PC-3 (cell line): ENCODE measurements around the gene MAPKAPK3. TPM values are rescaled to one million over a fixed set of nuclear protein-coding genes. Genes with fewer than 3 reads are reported as not detected.

ENCODE experiments used
- ATAC-seq: fragments of 200-7000 bp; cut with Tn5 transposase; 2 replicates; pipeline ENCODE4 v1.9.1; 2020; ENCODE audit warnings: mild to moderate bottlenecking, moderate library complexity
- BruUV-seq: library from RNA; stranded (reverse); fragments of 400-500 nt; replicated peaks from 2 replicates; lab custom pipeline; 2021; lab: Mats Ljungman, UMichigan
- CTCF ChIA-PET: fragments of 300-600 bp; sonication (Branson Sonifier 250); formaldehyde crosslinking; loops from one replicate; lab custom pipeline; 2022; ENCODE audit warnings: antibody characterized with exemption; lab: Charles Lee
- POLR2A ChIA-PET: fragments of 300-600 bp; sonication (Branson Sonifier 250); formaldehyde crosslinking; loops from one replicate; lab custom pipeline; 2022; ENCODE audit warnings: antibody characterized with exemption; ENCODE audit not compliant: unreplicated experiment; lab: Charles Lee
- DNase-seq: peaks from one replicate; pipeline ENCODE4 v3.0.0-alpha.2; 2015
- H2AFZ ChIP-seq: fragments of 300-600 bp; sonication (generic); 2 replicates; pipeline ENCODE4 v1.6.0; 2016; ENCODE audit warnings: antibody characterized with exemption, low read length
- H3F3A ChIP-seq: fragments of 300-600 bp; sonication (generic); one replicate; pipeline ENCODE4 v1.6.0; 2017; ENCODE audit warnings: antibody characterized with exemption, low read length, control low read depth, mild to moderate bottlenecking; ENCODE audit not compliant: unreplicated experiment
- H3K27ac ChIP-seq: fragments of 300-600 bp; sonication (generic); 2 replicates; pipeline ENCODE4 v1.5.1; 2016; ENCODE audit warnings: mild to moderate bottlenecking, low read length
- H3K27me3 ChIP-seq: fragments of 300-600 bp; sonication (generic); 2 replicates; pipeline ENCODE4 v1.6.1; 2016; ENCODE audit warnings: low read length, mixed read lengths
- H3K36me3 ChIP-seq: fragments of 300-600 bp; sonication (generic); 2 replicates; pipeline ENCODE4 v1.6.1; 2016; ENCODE audit warnings: low read depth, mixed run types, low read length, mixed read lengths
- H3K4me1 ChIP-seq: fragments of 300-600 bp; sonication (generic); 2 replicates; pipeline ENCODE4 v1.5.1; 2016; ENCODE audit warnings: low read length; ENCODE audit not compliant: insufficient read depth
- H3K4me2 ChIP-seq: fragments of 300-600 bp; sonication (generic); 2 replicates; pipeline ENCODE4 v1.6.0; 2016; ENCODE audit warnings: low read length
- H3K4me3 ChIP-seq: fragments of 300-600 bp; sonication (generic); 2 replicates; pipeline ENCODE4 v1.5.1; 2016; ENCODE audit warnings: mild to moderate bottlenecking, low read length, mixed read lengths
- H3K79me2 ChIP-seq: fragments of 300-600 bp; sonication (generic); 2 replicates; pipeline ENCODE4 v1.6.1; 2017; ENCODE audit warnings: low read length, mixed read lengths
- H3K9ac ChIP-seq: fragments of 300-600 bp; sonication (generic); 2 replicates; pipeline ENCODE4 v1.6.0; 2016; ENCODE audit warnings: mild to moderate bottlenecking, low read length
- H3K9me2 ChIP-seq: fragments of 300-600 bp; sonication (generic); replicated peaks from 2 replicates; pipeline ENCODE4 v1.6.1; 2016; ENCODE audit warnings: mixed run types, low read length, mixed read lengths
- H3K9me3 ChIP-seq: fragments of 300-600 bp; sonication (generic); 2 replicates; pipeline ENCODE4 v1.6.1; 2016; ENCODE audit warnings: low read length, mixed read lengths
- H4K20me1 ChIP-seq: fragments of 300-600 bp; sonication (generic); 2 replicates; pipeline ENCODE4 v1.6.1; 2016; ENCODE audit warnings: low read length, mixed read lengths
- EZH2 ChIP-seq: fragments of 300-600 bp; sonication (generic); IDR thresholded peaks from one replicate; pipeline ENCODE4 v1.6.1; 2017; ENCODE audit warnings: antibody characterized with exemption, mild to moderate bottlenecking, low read length; ENCODE audit not compliant: unreplicated experiment
- EZH2phosphoT487 ChIP-seq: fragments of 300-600 bp; sonication (generic); IDR thresholded peaks from 2 replicates; pipeline ENCODE4 v1.6.1; 2018; ENCODE audit warnings: mild to moderate bottlenecking, antibody characterized with exemption, low read length, borderline replicate concordance
- intact Hi-C: fragments of 100-400 bp; cut with micrococcal nuclease; formaldehyde crosslinking; loops from 2 replicates; pipeline ENCODE4 v1.9.0; 2023
- total RNA-seq: library from RNA; depleted of rRNA; stranded (reverse); fragments of >200 nt; gene quantifications from 2 replicates; pipeline ENCODE4 v1.2.3, GENCODE V29; 2014
- TF ChIP-seq, protein P1 (sequence below): fragments of 300-600 bp; sonication (generic); conservative IDR thresholded peaks from 2 replicates; pipeline ENCODE4 v1.5.1; 2017; ENCODE audit warnings: antibody characterized with exemption, low read depth, mild to moderate bottlenecking, low read length

Gene MAPKAPK3
- total RNA-seq, 1 experiment from 2014 or later = 142 TPM

GRCh38 chr3:50571486-50571885, 45.5 kb upstream of the MAPKAPK3 start:
- Histone ChIP-seq H3K36me3 (peaks cover 3% of the 10 kb centered on the region; the same call in 1 of the 2 replicates), H3K4me3 (no peak overlapping the region), H3K9ac (no peak overlapping the region), H2AFZ (no peak overlapping the region), H3K27me3 (no peaks in the 10 kb centered on the region), H3K79me2 (peaks cover 11% of the 10 kb centered on the region), H3K9me2 (no peaks in the 10 kb centered on the region), H3K27ac (no peak overlapping the region), H3K4me1 (peaks cover 21% of the 10 kb centered on the region; the same call in 1 of the 2 replicates), H4K20me1 (no peaks in the 10 kb centered on the region), H3F3A (peaks cover 4% of the 10 kb centered on the region), H3K9me3 (no peaks in the 10 kb centered on the region), H3K4me2 (no peak overlapping the region)
- BruUV-seq = no TSS peak
- TF ChIP-seq EZH2phosphoT487 = no peak
- no peak for TF ChIP-seq EZH2
- TF ChIP-seq, protein P1, sequence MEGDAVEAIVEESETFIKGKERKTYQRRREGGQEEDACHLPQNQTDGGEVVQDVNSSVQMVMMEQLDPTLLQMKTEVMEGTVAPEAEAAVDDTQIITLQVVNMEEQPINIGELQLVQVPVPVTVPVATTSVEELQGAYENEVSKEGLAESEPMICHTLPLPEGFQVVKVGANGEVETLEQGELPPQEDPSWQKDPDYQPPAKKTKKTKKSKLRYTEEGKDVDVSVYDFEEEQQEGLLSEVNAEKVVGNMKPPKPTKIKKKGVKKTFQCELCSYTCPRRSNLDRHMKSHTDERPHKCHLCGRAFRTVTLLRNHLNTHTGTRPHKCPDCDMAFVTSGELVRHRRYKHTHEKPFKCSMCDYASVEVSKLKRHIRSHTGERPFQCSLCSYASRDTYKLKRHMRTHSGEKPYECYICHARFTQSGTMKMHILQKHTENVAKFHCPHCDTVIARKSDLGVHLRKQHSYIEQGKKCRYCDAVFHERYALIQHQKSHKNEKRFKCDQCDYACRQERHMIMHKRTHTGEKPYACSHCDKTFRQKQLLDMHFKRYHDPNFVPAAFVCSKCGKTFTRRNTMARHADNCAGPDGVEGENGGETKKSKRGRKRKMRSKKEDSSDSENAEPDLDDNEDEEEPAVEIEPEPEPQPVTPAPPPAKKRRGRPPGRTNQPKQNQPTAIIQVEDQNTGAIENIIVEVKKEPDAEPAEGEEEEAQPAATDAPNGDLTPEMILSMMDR = no peak
- ATAC-seq (no peak), DNase-seq (no peak)
- ChIA-PET POLR2A (interaction anchor here (0.7 kb wide), 1 partner anchor 15 kb away, joined by 5 read pairs; no protein-coding TSS in a partner anchor), CTCF (no interaction called here)
- intact Hi-C loops = no loop called here

DNA sequence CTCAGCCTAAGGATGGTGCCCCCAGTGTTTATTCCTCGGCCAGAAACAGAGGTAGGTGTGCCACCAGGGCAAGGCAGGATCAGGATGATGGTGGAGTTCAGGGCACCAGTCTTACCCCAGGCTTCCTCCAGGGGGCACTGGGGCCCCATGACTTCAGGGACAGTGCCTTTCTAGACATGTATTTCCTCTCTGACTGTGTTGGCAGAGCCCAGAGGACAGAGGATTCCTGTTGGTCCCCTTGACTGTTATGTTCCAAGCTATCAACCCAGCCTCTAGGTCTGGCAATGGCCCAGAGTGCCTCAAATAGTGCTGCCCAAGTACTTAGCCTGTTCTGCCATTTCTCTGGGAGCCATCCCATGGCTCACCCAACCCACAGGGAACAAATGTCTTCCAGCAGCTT, 44.8 kb upstream of the MAPKAPK3 start:
- POLR2A ChIA-PET = no interaction called here
- no peaks in the 10 kb centered on the region for H4K20me1 ChIP-seq
- H3K9me2 ChIP-seq = no peaks in the 10 kb centered on the region
- H2AFZ ChIP-seq = no peak overlapping the region
- TF ChIP-seq, protein P1 = peak; percentile 87
- no peak for TF ChIP-seq EZH2phosphoT487
- TF ChIP-seq EZH2 = no peak
- H3F3A ChIP-seq = peaks cover 4% of the 10 kb centered on the region
- no peaks in the 10 kb centered on the region for H3K9me3 ChIP-seq
- peaks cover 14% of the 10 kb centered on the region; the same call in 1 of the 2 replicates for H3K4me1 ChIP-seq
- no peak overlapping the region for H3K27ac ChIP-seq
- H3K4me3 ChIP-seq = no peak overlapping the region
- no peak overlapping the region for H3K4me2 ChIP-seq
- ATAC-seq (peak; percentile 4; the same call in 1 of the 2 replicates), DNase-seq (peak; percentile 72)
- no peaks in the 10 kb centered on the region for H3K27me3 ChIP-seq
- H3K36me3 ChIP-seq = peaks cover 3% of the 10 kb centered on the region; the same call in 1 of the 2 replicates
- H3K79me2 ChIP-seq = peaks cover 11% of the 10 kb centered on the region
- CTCF ChIA-PET = no interaction called here
- intact Hi-C loops = loop anchor here (1.0 kb wide), 1 partner anchor 42 kb away; no protein-coding TSS in a partner anchor
- no peak overlapping the region for H3K9ac ChIP-seq
- BruUV-seq = no TSS peak

DNA sequence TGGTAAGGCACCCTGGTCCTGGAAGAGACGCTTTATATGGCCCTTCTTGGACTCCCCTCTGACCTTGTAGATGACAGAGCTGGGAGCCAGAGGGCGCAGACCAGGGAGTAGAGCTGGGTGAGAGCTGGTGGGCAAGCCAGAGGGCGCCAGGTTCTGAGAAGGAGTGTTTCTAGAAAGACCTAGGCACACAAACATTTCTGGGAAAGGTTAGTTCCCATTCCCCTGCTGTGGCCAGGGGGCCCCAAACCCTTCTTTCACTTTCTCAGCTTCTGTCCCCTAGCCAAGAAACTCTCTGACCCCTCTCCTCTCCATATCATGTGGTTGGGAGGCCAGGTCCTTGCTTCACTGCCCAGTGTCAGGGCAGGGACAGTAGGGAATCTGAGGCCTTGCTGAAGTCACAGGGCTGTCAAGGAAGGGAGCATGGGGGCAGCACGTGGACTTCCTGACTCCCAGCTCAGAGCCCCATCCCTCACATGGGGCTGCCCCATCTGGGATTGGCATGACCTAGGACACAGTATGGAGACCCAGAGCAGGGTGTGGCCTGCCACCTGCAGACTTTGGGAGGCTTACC, 44.1 kb upstream of the MAPKAPK3 start:
- DNase-seq (no peak), ATAC-seq (no peak)
- intact Hi-C loops = loop anchor here (1.0 kb wide), 1 partner anchor 41 kb away; no protein-coding TSS in a partner anchor
- TF ChIP-seq, protein P1 = no peak
- TF ChIP-seq EZH2 (no peak), EZH2phosphoT487 (no peak)
- no TSS peak for BruUV-seq
- Histone ChIP-seq H4K20me1 (no peaks in the 10 kb centered on the region), H3K4me3 (no peak overlapping the region), H2AFZ (no peak overlapping the region), H3F3A (peaks cover 4% of the 10 kb centered on the region), H3K9me2 (no peaks in the 10 kb centered on the region), H3K4me2 (no peak overlapping the region), H3K79me2 (peaks cover 11% of the 10 kb centered on the region), H3K36me3 (peaks cover 3% of the 10 kb centered on the region; the same call in 1 of the 2 replicates), H3K9me3 (no peaks in the 10 kb centered on the region), H3K9ac (no peak overlapping the region), H3K27me3 (no peaks in the 10 kb centered on the region), H3K27ac (no peak overlapping the region), H3K4me1 (peaks cover 13% of the 10 kb centered on the region; the same call in 1 of the 2 replicates)
- ChIA-PET CTCF (no interaction called here), POLR2A (no interaction called here)
